GM12875 (cell line): ENCODE measurements around the gene CKAP4.
A peak's percentile ranks its signal among the peaks of the same experiment; 100 is the strongest.

Source experiments
- H3K4me3 ChIP-seq: one replicate; pipeline ENCODE4 v1.5.1; 2011; ENCODE audit warnings: low read depth, low read length, control low read depth
- TF ChIP-seq, protein P1 (sequence below): IDR thresholded peaks from 2 replicates; pipeline ENCODE4 v1.5.1; 2011; ENCODE audit warnings: low read depth, mild to moderate bottlenecking, control low read depth, inconsistent platforms, low read length, moderate library complexity, borderline replicate concordance; ENCODE audit not compliant: insufficient read depth

CKAP4 gene, protein sequence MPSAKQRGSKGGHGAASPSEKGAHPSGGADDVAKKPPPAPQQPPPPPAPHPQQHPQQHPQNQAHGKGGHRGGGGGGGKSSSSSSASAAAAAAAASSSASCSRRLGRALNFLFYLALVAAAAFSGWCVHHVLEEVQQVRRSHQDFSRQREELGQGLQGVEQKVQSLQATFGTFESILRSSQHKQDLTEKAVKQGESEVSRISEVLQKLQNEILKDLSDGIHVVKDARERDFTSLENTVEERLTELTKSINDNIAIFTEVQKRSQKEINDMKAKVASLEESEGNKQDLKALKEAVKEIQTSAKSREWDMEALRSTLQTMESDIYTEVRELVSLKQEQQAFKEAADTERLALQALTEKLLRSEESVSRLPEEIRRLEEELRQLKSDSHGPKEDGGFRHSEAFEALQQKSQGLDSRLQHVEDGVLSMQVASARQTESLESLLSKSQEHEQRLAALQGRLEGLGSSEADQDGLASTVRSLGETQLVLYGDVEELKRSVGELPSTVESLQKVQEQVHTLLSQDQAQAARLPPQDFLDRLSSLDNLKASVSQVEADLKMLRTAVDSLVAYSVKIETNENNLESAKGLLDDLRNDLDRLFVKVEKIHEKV

DNA sequence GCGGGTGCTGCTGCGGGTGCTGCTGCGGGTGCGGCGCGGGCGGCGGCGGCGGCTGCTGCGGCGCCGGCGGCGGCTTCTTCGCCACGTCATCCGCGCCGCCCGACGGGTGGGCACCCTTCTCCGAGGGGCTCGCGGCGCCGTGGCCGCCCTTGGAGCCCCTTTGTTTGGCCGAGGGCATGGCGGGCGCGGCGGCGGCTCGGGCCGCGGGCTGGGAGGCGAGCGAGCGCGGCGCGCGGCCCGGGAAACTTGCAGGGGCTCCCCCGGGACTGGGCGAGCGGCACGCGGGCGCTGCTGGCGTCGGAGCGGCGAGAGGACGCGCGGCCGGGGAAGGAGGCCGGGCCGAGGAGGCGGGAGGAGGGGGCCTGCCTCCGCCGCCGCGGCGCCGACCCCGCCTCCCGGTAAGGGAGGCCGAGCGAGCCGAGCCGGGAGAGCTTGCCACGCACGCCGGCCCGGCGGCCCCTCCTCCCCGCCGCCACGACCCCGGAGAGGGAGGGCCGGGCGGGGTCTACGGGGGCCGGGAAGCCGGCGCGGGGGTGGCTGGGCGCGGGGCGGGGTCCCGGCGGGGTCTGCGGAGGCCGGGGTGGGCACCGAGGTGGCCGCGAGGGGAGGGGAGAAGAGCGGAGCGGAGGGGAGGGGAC, at the start of gene CKAP4:
TSS of gene CKAP4 (minus strand) at position 347 of the 638 bp plus-strand sequence. CDS start at position 178, 169 bp downstream.
- H3K4me3 ChIP-seq, result peak within 1 kb of the TSS; percentile 87
- TF ChIP-seq, protein P1, sequence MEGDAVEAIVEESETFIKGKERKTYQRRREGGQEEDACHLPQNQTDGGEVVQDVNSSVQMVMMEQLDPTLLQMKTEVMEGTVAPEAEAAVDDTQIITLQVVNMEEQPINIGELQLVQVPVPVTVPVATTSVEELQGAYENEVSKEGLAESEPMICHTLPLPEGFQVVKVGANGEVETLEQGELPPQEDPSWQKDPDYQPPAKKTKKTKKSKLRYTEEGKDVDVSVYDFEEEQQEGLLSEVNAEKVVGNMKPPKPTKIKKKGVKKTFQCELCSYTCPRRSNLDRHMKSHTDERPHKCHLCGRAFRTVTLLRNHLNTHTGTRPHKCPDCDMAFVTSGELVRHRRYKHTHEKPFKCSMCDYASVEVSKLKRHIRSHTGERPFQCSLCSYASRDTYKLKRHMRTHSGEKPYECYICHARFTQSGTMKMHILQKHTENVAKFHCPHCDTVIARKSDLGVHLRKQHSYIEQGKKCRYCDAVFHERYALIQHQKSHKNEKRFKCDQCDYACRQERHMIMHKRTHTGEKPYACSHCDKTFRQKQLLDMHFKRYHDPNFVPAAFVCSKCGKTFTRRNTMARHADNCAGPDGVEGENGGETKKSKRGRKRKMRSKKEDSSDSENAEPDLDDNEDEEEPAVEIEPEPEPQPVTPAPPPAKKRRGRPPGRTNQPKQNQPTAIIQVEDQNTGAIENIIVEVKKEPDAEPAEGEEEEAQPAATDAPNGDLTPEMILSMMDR, result no peak

DNA sequence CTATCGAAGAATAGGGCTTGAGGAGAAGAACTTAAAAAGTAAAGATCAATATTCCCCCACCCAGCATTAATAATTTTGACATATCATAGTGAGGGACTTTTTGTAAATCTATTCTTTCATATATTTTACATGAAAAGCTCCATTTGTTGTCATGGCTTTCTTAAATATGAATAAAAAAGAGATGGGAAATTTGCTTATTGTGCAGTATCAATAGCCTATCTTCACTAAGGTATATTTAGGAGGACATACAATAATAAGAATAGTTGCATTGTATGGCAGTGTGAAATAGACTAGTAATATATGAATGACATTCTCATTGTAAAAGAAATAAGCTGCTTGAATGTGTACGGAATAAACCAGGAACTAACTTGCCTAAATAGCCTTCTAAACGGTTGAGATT, 49.3 kb upstream of the CKAP4 start:
- TF ChIP-seq, protein P1, result no peak
- H3K4me3 ChIP-seq, result no peak overlapping the region

DNA sequence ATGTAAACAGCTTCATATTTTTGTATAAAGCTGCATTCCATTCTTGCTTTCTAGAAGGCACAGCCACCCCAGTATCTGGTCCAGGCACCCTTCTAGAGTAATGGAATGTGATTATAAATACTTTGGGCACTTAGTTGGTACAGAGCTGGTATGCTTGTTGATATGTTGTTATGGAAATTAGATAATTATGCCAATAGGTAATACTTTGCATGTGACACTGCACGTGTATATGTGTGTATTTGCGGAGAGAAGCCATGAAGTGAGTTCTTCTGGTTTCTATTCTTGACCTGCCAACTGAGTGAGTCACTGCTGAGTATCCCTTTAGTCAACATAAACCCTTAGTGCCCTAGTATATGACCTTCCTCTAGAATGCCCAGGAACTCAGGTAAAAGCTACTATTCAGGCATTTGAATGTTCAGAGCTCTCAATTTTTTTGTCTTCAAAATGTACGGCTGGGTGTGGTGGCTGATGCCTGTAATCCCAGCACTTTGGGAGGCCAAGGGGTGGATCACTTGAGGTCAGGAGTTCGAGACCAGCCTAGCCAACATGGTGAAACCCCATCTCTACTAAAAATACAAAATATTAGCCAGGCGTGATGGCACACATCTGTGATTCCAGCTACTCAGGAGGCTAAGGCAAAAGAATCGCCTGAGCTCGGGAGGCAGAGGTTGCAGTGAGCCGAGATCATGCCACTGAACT, 48.5 kb upstream of the CKAP4 start:
- TF ChIP-seq, protein P1, result no peak
- H3K4me3 ChIP-seq, result no peak overlapping the region

DNA sequence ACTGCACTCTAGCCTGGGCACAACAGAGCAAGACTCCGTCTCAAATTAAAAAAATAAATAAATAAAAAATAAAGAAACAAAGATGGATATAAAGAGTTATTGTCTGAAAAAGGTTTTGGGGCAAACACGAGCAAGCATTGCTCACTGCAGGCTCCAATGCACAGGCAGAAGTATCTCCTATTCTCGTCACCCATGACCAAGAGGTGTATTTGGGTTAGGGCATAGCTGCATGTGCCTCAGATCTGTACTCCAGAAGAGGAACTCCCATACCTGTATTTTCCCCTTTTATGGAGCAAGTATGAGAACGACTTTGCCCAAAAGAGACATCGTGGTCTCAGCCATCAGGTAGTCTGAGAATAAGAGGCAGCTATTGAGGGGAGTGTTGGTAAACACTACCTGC, 44.5 kb upstream of the CKAP4 start:
- TF ChIP-seq, protein P1, result no peak
- no peak overlapping the region for H3K4me3 ChIP-seq

DNA sequence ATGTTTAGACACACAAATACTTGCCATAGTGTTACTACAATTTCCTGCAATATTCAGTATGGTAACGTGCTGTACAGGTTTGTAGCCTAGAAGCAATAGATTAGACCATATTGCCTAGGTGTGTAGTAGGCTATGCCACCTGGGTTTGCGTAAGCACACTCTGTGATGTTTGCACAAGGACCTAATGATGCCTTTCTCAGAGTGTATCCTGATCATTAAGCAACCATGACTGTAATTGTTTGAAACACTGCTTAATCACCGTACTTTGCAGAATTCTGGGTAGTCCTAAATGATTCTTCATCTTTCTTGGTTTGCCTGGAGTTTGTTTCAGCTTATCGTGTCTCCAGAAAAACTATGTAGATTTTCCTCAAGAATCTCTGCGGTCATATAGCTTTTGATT, 43.5 kb upstream of the CKAP4 start:
- TF ChIP-seq, protein P1, result no peak
- H3K4me3 ChIP-seq, result no peak overlapping the region

DNA sequence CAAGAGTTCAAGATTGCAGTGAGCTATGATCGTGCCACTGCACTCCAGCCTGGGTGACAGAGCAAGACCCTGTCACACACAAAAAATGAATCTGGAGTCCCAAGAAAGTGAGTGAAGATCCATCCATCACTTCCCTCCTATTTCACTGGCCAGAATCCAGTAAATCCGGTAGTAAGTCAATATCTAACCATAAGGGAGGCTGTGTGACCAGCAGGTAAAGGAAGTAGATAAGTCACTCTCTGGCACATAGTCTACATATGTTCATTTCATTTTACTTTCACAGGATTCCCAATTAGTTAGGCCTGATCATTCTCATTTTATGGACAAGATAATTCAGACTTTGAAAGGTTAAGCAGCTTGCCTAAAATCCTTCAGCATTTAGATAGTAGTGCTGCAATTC, 42.8 kb upstream of the CKAP4 start:
- TF ChIP-seq, protein P1, result no peak
- no peak overlapping the region for H3K4me3 ChIP-seq
